AG10803 (cell line): ENCODE data around the gene ALPG.
"Not testable (repeated sequence)": the region's sequence is repeated elsewhere in the genome, so short reads cannot be mapped to it uniquely, and the experiment has no call there.

Source experiments
- DNase-seq: peaks from one replicate; pipeline ENCODE4 v3.0.0; 2010; ENCODE audit warnings: low read depth
- H3K4me3 ChIP-seq: 2 replicates; pipeline ENCODE4 v1.5.1; 2011; ENCODE audit warnings: mild to moderate bottlenecking, low read length, control low read depth
- TF ChIP-seq, protein P1 (sequence below): conservative IDR thresholded peaks from 2 replicates; pipeline ENCODE4 v1.5.1; 2011; ENCODE audit warnings: mild to moderate bottlenecking, low read length, control low read depth, inconsistent platforms

ALPG gene

DNA sequence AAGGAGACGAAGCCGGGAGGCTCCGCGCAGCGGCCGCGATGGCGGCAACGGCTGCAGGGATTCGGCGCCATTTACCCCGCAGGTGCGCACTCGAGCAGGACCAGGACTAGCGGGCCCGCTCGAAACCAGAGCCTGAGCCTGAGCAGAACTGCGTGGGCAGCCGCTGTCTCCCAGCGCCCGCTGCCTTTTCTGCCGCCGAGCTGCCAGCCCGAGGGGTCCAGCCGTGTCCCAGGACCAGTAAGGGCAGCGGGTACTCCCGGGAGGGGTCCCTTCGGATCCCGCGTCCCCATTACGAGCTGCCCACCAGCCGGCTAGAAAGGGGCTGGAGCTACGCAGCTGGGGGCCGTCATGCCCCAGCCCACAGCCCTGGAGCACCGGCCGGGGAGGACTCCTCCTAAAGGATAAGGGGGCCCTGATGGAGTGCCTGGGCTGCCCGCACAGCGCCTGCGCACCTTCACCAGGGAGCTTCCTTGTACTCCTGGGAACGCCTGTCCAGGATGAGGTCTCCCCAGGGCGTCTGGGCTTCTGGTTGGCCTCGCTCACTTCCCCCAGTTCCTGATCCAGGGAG, 18.2 kb upstream of the ALPG start:
- TF ChIP-seq, protein P1, sequence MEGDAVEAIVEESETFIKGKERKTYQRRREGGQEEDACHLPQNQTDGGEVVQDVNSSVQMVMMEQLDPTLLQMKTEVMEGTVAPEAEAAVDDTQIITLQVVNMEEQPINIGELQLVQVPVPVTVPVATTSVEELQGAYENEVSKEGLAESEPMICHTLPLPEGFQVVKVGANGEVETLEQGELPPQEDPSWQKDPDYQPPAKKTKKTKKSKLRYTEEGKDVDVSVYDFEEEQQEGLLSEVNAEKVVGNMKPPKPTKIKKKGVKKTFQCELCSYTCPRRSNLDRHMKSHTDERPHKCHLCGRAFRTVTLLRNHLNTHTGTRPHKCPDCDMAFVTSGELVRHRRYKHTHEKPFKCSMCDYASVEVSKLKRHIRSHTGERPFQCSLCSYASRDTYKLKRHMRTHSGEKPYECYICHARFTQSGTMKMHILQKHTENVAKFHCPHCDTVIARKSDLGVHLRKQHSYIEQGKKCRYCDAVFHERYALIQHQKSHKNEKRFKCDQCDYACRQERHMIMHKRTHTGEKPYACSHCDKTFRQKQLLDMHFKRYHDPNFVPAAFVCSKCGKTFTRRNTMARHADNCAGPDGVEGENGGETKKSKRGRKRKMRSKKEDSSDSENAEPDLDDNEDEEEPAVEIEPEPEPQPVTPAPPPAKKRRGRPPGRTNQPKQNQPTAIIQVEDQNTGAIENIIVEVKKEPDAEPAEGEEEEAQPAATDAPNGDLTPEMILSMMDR = no peak
- no peak overlapping the region for H3K4me3 ChIP-seq
- no peak for DNase-seq

- no peak for DNase-seq
- TF ChIP-seq, protein P1 = no peak
Observed at GRCh38 chr2:232389327-232389726, 17.3 kb upstream of the ALPG start.

GRCh38 chr2:232390661-232391060, 16.0 kb upstream of the ALPG start:
- no peak for DNase-seq
- H3K4me3 ChIP-seq = no peak overlapping the region
- TF ChIP-seq, protein P1 = no peak

More at GRCh38 chr2:232389327-232389726, 17.3 kb upstream of the ALPG start:
- H3K4me3 ChIP-seq = no peak overlapping the region

DNA sequence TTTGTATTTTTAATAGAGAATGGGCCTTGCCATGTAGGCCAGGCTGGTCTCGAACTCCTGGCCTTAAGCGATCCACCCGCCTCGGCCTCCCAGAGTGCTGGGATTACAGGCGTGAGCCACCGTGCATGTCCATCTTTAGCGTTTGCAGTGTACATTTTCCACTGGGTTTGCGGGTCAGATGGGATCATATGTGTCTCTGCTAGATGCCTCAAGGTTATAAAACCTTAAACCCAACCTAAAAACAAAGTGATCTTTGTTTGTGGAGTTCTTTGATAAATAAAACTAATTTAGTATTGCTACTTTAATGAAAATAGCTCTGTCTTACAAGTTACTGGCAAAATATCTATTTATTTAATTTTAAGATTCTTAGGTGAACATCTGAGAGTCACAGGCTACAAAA, 13.1 kb upstream of the ALPG start:
- TF ChIP-seq, protein P1 = no peak
- no peak for DNase-seq
- H3K4me3 ChIP-seq = no peak overlapping the region

DNA sequence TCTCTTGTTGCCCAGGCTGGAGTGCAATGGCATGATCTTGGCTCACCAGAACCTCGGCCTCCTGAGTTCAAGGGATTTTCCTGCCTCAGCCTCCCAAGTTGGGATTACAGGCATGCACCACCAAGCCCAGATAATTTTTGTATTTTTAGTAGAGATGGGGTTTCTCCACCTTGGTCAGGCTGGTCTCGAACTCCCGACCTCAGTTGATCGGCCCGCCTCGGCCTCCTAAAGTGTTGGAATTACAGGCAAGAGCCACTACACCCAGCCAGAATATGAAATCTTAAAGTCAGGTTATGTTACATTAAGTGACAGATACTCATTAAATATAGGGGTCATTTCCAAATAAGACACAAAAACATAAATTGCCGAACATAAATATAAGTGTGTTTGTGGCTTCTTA, 12.2 kb upstream of the ALPG start:
- not testable (repeated sequence) for DNase-seq, H3K4me3 ChIP-seq

DNA sequence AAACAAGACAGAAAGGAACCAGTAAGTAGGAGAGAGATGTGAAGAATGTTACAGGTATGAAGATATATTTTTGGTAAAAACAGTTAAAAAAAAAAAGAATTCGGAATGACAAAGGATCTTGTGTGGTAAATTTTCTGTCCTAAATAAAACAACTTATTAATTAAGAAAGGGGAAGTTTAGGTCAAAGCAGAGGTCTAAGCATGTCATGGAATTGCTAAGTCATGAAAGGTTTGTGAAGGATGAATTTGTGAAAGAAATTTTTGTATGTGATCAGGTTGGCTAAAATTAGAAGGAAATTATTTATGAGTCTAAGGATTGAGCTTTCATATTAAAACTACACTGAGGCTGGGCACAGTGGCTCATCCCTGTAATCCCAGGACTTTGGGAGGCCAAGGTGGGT, 11.1 kb upstream of the ALPG start:
- no peak for DNase-seq
- TF ChIP-seq, protein P1 = no peak
- H3K4me3 ChIP-seq = no peak overlapping the region

GRCh38 chr2:232396683-232397082, 10.0 kb upstream of the ALPG start:
- TF ChIP-seq, protein P1 = no peak
- DNase-seq = no peak

More at GRCh38 chr2:232396683-232397082, 10.0 kb upstream of the ALPG start:
- H3K4me3 ChIP-seq = no peak overlapping the region
